Stimulated activated naive CD8-positive, alpha-beta T cell treated with anti-CD3 and anti-CD28 coated beads, Interleukin-15, Interleukin-2, amounts not matched to agents 100 ng/mL and 50 ng/mL, for 24 hours (primary cell): ENCODE data around the gene STMND1.

ENCODE experiments used
- H3K27ac Mint-ChIP-seq: one replicate; pipeline ENCODE4 v1.8.0; 2021; ENCODE audit warnings: mild to moderate bottlenecking, mixed read lengths
- H3K27me3 Mint-ChIP-seq: one replicate; pipeline ENCODE4 v1.8.0; 2021; ENCODE audit warnings: mixed read lengths
- H3K36me3 Mint-ChIP-seq: one replicate; pipeline ENCODE4 v1.8.0; 2021; ENCODE audit warnings: low read depth, mixed read lengths
- H3K4me1 Mint-ChIP-seq: one replicate; pipeline ENCODE4 v1.8.0; 2021; ENCODE audit warnings: low read depth, mixed read lengths
- H3K4me3 Mint-ChIP-seq: one replicate; pipeline ENCODE4 v1.8.0; 2021; ENCODE audit warnings: mild to moderate bottlenecking, mixed read lengths
- H3K9me3 Mint-ChIP-seq: one replicate; pipeline ENCODE4 v1.8.0; 2021; ENCODE audit warnings: mixed read lengths

Gene STMND1

GRCh38 chr6:17165383-17165782 lies 63.5 kb downstream of the STMND1 start:
- Mint-ChIP-seq H3K27ac (no peak overlapping the region), H3K4me1 (no peaks in the 10 kb centered on the region), H3K9me3 (no peaks in the 10 kb centered on the region)

GRCh38 chr6:17167327-17167979 lies 65.6 kb downstream of the STMND1 start:
- peaks cover 3% of the 10 kb centered on the region for H3K27me3 Mint-ChIP-seq
- H3K36me3 Mint-ChIP-seq = no peaks in the 10 kb centered on the region
- no peaks in the 10 kb centered on the region for H3K4me1 Mint-ChIP-seq
- H3K27ac Mint-ChIP-seq = no peak overlapping the region
- H3K4me3 Mint-ChIP-seq = no peak overlapping the region
- H3K9me3 Mint-ChIP-seq = no peaks in the 10 kb centered on the region

More at GRCh38 chr6:17165383-17165782, 63.5 kb downstream of the STMND1 start:
- H3K36me3 Mint-ChIP-seq = no peaks in the 10 kb centered on the region
- no peak overlapping the region for H3K4me3 Mint-ChIP-seq
- H3K27me3 Mint-ChIP-seq = peaks cover 19% of the 10 kb centered on the region

- Mint-ChIP-seq H3K4me3 (no peak overlapping the region), H3K9me3 (no peaks in the 10 kb centered on the region), H3K4me1 (no peaks in the 10 kb centered on the region), H3K27me3 (peaks cover 3% of the 10 kb centered on the region), H3K27ac (no peak overlapping the region), H3K36me3 (no peaks in the 10 kb centered on the region)
Observed at GRCh38 chr6:17169291-17169690, 67.4 kb downstream of the STMND1 start.

- peaks cover 3% of the 10 kb centered on the region for H3K27me3 Mint-ChIP-seq
- no peaks in the 10 kb centered on the region for H3K4me1 Mint-ChIP-seq
- H3K27ac Mint-ChIP-seq = no peak overlapping the region
- no peaks in the 10 kb centered on the region for H3K36me3 Mint-ChIP-seq
- no peaks in the 10 kb centered on the region for H3K9me3 Mint-ChIP-seq
- no peak overlapping the region for H3K4me3 Mint-ChIP-seq
Observed at GRCh38 chr6:17169711-17170110, 67.9 kb downstream of the STMND1 start.

GRCh38 chr6:17172836-17173470 lies 71.1 kb downstream of the STMND1 start:
- H3K27me3 Mint-ChIP-seq = peaks cover 3% of the 10 kb centered on the region
- no peaks in the 10 kb centered on the region for H3K9me3 Mint-ChIP-seq
- no peak overlapping the region for H3K4me3 Mint-ChIP-seq
- H3K36me3 Mint-ChIP-seq = no peaks in the 10 kb centered on the region
- no peaks in the 10 kb centered on the region for H3K4me1 Mint-ChIP-seq
- no peak overlapping the region for H3K27ac Mint-ChIP-seq

GRCh38 chr6:17178326-17178725 lies 76.5 kb downstream of the STMND1 start:
- Mint-ChIP-seq H3K27me3 (peaks cover 3% of the 10 kb centered on the region), H3K27ac (no peak overlapping the region), H3K9me3 (no peaks in the 10 kb centered on the region), H3K36me3 (no peaks in the 10 kb centered on the region), H3K4me1 (no peaks in the 10 kb centered on the region), H3K4me3 (no peak overlapping the region)

GRCh38 chr6:17178754-17179529 lies 77.1 kb downstream of the STMND1 start:
- Mint-ChIP-seq H3K27me3 (no peaks in the 10 kb centered on the region), H3K4me3 (no peak overlapping the region), H3K36me3 (no peaks in the 10 kb centered on the region), H3K27ac (no peak overlapping the region), H3K4me1 (no peaks in the 10 kb centered on the region), H3K9me3 (no peaks in the 10 kb centered on the region)

GRCh38 chr6:17179530-17180073 lies 77.8 kb downstream of the STMND1 start:
- Mint-ChIP-seq H3K27me3 (no peaks in the 10 kb centered on the region), H3K36me3 (no peaks in the 10 kb centered on the region), H3K9me3 (no peaks in the 10 kb centered on the region), H3K27ac (no peak overlapping the region), H3K4me3 (no peak overlapping the region), H3K4me1 (no peaks in the 10 kb centered on the region)
